WI38 (cell line): Measurements from ENCODE around the gene CPLX1.

Experiments used
- H3K4me3 ChIP-seq: 2 replicates; pipeline ENCODE4 v1.5.1; 2011; ENCODE audit warnings: low read depth, mild to moderate bottlenecking, control low read depth, low read length
- TF ChIP-seq, protein P1 (sequence below): IDR thresholded peaks from 2 replicates; pipeline ENCODE4 v1.5.1; 2012; ENCODE audit warnings: low read depth, mild to moderate bottlenecking, control low read depth, low read length

Gene CPLX1

DNA sequence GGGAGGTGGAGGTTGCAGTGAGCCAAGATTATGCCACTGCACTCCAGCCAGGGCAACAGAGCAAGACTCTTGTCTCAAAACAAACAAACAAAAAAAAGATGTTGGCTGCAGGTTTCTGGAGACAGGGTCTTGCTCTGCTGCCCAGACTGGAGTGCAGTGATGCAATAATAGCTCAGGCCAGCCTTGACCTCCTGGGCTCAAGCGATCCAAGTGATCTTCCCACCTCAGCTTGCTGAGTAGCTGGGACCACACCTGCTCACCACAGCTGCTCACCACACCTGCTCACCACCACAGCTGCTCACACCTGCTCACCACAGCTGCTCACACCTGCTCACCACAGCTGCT is 29.9 kb upstream of the CPLX1 start:
- TF ChIP-seq, protein P1, sequence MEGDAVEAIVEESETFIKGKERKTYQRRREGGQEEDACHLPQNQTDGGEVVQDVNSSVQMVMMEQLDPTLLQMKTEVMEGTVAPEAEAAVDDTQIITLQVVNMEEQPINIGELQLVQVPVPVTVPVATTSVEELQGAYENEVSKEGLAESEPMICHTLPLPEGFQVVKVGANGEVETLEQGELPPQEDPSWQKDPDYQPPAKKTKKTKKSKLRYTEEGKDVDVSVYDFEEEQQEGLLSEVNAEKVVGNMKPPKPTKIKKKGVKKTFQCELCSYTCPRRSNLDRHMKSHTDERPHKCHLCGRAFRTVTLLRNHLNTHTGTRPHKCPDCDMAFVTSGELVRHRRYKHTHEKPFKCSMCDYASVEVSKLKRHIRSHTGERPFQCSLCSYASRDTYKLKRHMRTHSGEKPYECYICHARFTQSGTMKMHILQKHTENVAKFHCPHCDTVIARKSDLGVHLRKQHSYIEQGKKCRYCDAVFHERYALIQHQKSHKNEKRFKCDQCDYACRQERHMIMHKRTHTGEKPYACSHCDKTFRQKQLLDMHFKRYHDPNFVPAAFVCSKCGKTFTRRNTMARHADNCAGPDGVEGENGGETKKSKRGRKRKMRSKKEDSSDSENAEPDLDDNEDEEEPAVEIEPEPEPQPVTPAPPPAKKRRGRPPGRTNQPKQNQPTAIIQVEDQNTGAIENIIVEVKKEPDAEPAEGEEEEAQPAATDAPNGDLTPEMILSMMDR = no peak

DNA sequence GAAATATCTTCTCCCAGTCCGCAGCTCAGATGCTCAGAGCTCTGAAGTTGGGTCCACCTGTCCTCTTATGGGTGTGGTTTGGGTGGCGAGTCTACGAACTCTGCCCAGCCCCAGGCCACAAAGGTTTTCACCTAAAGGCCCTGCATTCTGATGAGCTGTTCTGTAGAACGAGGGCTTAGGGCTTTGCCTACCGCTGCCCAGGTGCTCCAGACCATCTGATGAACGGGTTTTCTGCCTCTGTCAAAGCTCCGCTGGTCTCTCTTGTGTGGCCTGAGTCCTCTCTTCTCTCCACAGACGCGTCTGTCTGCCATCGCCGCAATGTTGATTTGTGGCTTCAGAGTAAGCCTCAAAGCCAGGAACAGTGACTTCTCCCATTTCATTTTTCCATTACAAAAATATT is 28.4 kb upstream of the CPLX1 start:
- TF ChIP-seq, protein P1 = no peak
- H3K4me3 ChIP-seq = no peak overlapping the region

More for the DNA sequence above, 29.9 kb upstream of the CPLX1 start:
- no peak overlapping the region for H3K4me3 ChIP-seq

DNA sequence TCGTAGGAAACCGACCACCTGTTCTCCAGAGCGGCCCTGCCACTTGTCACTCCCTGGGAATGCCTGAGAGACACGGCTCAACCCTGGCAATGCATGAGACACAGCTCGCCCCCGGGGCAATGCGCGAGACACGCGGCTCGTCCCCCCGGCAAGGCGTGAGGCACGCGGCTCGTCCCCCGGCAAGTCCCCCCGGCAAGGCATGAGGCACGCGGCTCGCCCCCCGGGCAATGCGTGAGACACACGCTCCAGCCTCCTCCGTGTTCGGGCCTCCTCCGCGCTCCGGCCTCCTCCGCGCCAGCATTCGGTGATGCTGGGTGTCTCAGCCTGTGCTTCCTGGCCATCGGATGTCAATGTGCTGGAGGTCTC is 27.5 kb upstream of the CPLX1 start:
- TF ChIP-seq, protein P1 = no peak
- H3K4me3 ChIP-seq = no peak overlapping the region

DNA sequence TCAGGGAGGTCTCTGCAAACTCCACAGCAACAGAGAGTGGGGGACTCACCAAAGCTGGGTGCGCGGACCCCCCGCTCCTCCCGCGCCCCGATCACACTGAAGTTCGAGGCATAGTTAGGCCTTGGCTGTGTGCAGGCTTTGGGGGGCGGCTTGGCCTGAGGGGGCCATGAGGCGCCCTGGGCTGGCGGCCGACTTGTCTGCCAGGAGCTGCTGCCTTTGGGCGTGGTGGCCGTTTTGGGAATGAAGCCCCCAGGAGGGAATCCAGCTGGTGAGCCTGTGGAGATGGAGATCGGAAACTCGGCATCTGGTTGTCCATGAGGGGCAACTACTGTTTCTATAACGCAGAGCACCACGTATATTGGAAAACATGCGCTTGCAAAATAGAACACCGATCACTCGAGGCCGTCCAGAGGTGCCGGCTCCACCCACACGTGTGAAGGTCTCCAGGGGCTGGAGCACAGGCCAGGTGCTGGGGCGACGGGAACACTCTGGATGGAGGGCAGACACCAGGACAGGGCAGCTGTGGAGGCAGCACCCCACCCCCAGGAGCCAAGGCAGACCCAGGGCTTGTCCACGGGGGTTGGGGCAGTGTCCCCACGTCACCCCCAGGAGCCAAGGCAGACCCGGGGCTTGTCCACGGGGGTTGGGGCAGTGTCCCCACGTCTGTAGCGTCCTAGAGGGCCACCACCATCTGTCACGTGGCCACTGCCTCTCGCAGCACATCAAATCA is 25.9 kb upstream of the CPLX1 start:
- TF ChIP-seq, protein P1 = no peak

DNA sequence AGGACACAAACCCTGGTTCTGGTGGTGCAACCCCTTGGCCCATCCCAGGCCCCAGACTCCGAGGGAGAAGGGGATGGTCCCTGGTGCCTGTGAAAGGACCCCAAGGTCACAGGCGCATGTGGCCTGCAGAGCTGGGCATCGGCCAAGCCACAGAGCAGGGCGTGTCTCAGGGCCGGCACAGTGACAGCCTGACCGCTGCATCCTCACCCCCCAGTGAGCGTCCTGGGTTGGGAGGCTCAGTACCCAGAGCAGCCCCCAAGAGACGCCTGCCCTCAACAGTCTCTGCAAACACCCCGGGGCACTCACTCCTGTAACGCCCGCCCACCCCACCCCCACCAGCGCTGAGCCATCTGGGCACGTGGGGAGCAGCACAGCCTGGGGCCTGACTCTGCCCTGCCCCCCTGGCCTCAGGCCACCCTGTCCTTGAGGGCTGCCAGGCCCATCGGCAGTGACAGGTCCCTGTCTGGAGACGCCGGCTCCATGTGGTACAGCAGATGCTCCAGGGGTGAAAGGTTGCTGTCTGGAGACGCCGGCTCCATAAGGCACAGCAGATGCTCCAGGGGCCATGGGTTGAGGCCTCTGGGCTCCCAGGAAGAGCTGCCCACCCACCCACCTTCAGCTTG is 24.5 kb upstream of the CPLX1 start:
- H3K4me3 ChIP-seq = no peak overlapping the region
- TF ChIP-seq, protein P1 = no peak

More for the DNA sequence above, 25.9 kb upstream of the CPLX1 start:
- H3K4me3 ChIP-seq = no peak overlapping the region

DNA sequence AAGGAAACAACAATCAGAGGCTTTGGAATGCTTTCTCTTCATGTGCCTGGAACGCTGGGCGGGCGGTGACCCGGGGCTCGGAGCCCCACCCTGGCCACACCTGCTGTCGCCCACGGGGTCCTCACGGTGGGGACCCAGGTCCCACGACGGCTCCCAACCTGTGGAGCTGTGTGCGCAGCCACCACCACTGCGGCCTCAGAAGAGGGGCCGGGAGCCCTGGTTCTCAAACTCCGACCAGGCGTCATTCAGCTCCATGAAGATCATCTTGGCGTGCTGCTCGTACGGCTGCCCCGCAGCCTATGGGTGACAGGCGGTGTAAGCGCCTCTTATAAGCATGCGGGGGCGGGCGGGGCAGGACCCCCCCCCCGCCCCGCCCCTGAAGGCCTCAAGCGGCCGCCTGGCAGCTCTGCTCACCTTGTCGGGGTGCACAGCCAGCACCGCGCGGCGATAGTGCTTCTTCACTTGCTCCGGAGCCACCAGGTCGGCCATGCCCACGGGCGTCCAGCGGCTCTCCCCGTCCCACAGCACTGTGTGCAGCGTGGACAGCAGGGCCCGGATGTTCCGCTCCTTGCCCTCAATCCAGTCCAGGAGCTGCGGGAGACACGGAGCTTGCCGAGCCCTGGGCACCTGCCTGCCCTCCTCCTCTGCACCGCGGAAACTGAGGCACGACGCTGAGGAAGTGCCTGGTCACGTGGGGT is 23.7 kb upstream of the CPLX1 start:
- TF ChIP-seq, protein P1 = no peak
- no peak overlapping the region for H3K4me3 ChIP-seq

DNA sequence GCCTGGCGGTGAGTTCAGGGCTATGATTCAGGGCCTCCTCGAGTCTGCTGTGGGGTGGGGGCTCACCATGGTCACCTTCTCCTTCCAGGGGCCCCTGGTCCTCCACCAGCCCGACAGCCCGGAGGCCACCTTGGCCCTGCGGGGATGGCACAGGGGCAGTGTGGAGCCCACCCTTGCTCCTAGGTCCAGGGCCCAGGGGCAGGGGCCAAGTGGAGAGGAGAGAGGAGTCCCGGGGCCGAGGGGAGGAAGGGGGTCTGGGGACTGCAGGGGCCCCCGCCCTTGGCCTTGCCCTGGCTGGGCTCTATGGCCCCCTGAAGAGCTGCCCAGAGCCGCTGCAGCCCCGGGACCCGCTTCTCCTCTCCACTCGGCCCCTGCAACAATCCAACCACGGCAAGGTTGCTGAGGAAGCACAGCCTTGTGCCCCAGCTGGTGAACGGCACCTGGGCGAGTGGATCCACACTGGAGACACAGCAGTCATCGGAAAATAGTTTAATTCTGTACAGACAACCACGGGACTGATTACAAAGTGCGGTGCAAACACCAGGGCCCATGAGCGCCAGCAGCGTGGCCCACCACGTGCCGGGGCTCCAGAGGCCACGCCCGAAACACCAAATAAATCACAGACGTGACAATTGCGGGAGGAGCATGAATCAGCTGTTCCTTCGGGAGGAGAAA is 23.0 kb upstream of the CPLX1 start:
- TF ChIP-seq, protein P1 = no peak
- H3K4me3 ChIP-seq = no peak overlapping the region
